K562 (cell line): ENCODE measurements around the gene ENG. TPM values are rescaled to one million over a fixed set of nuclear protein-coding genes. Genes with fewer than 3 reads are reported as not detected.
A peak's percentile ranks its signal among the peaks of the same experiment; 100 is the strongest.

Experiments used
- BCL6 ChIP-seq: fragments of 250-450 bp; sonication (Bioruptor Pico); IDR thresholded peaks from 2 replicates; pipeline ENCODE4 v1.4.0; 2020
- DMBX1 ChIP-seq: fragments of 250-450 bp; sonication (Bioruptor Pico); IDR thresholded peaks from 2 replicates; pipeline ENCODE4 v1.8.0; 2022; ENCODE audit warnings: inconsistent platforms, mild to moderate bottlenecking, moderate library complexity, borderline replicate concordance
- ERF ChIP-seq: fragments of 450-650 bp; formaldehyde crosslinking; IDR thresholded peaks from 2 replicates; pipeline ENCODE4 v1.4.0; 2020; ENCODE audit warnings: mild to moderate bottlenecking, mixed read lengths
- EWSR1 ChIP-seq: fragments of 450-650 bp; IDR thresholded peaks from 2 replicates; pipeline ENCODE4 v1.6.1; 2018; ENCODE audit warnings: borderline replicate concordance, mild to moderate bottlenecking, low read depth, moderate library complexity; ENCODE audit not compliant: partially characterized antibody
- HINFP ChIP-seq: fragments of 450-650 bp; conservative IDR thresholded peaks from 2 replicates; pipeline ENCODE4 v1.6.1; 2016; ENCODE audit warnings: missing genetic modification characterization, low read depth, mild to moderate bottlenecking, control low read depth, missing compliant biosample characterization
- KLF16 ChIP-seq: IDR thresholded peaks from 2 replicates; pipeline ENCODE4 v1.6.1; 2016; ENCODE audit warnings: antibody characterized with exemption
- MTA1 ChIP-seq: fragments of 450-650 bp; IDR thresholded peaks from 2 replicates; pipeline ENCODE4 v1.6.1; 2017; ENCODE audit warnings: borderline replicate concordance
- NUFIP1 ChIP-seq: fragments of 450-650 bp; IDR thresholded peaks from 2 replicates; pipeline ENCODE4 v1.6.1; 2018; ENCODE audit not compliant: partially characterized antibody
- RNF2 ChIP-seq: sonication (generic); IDR thresholded peaks from 2 replicates; pipeline ENCODE4 v1.6.1; 2016
- SMARCC2 ChIP-seq: fragments of 450-650 bp; IDR thresholded peaks from 2 replicates; pipeline ENCODE4 v1.6.1; 2017; ENCODE audit warnings: antibody characterized with exemption, moderate library complexity, mild to moderate bottlenecking, low read depth
- TCF3 ChIP-seq: sonication (generic); formaldehyde crosslinking; IDR thresholded peaks from 2 replicates; pipeline ENCODE4 v1.4.0; 2020; ENCODE audit warnings: mild to moderate bottlenecking, missing genetic modification reagents
- TCFL5 ChIP-seq: fragments of 250-450 bp; sonication (Bioruptor Pico); conservative IDR thresholded peaks from 2 replicates; pipeline ENCODE4 v1.6.1; 2021; ENCODE audit warnings: mild to moderate bottlenecking, moderate library complexity, matching md5 sums
- U2AF2 ChIP-seq: fragments of 200-400 bp; formaldehyde crosslinking; optimal IDR thresholded peaks from 2 replicates; pipeline ENCODE3; 2017; ENCODE audit warnings: low read depth, mild to moderate bottlenecking, low read length
- ZBTB7A ChIP-seq: IDR thresholded peaks from 2 replicates; pipeline ENCODE4 v1.6.1; 2011; ENCODE audit warnings: low read depth, mild to moderate bottlenecking, low read length, moderate library complexity, borderline replicate concordance; ENCODE audit not compliant: control insufficient read depth
- ZNF408 ChIP-seq: fragments of 250-450 bp; sonication (Bioruptor Pico); IDR thresholded peaks from 2 replicates; pipeline ENCODE4 v1.4.0; 2020; ENCODE audit warnings: low read depth, mild to moderate bottlenecking, moderate library complexity
- ZNF512 ChIP-seq: IDR thresholded peaks from 2 replicates; pipeline ENCODE4 v1.6.1; 2016; ENCODE audit warnings: missing genetic modification characterization, missing compliant biosample characterization
- polyA plus RNA-seq, 8 experiments: library from polyadenylated mRNA; depleted of rRNA in 4 of 8; stranded (reverse) in 5 of 8; unstranded in 3 of 8; fragments of >200 nt; fragmentation: Nextera tagmentation in 2 of 8; fragmentation: Illumina TruSeq in 1 of 8; extraction: Ambion mirVana in 2 of 8; extraction: Trizol in 1 of 8; gene quantifications; 2 replicates each; pipeline versions ENCODE4 v1.2.1 to v1.2.3, GENCODE V29; 2011 to 2014; ENCODE audit warnings: inconsistent platforms in 1 of 8, missing spikeins in 1 of 8
- total RNA-seq, 7 experiments: library from RNA; depleted of rRNA in 6 of 7; stranded (reverse); fragments of >200 nt in 6 of 7; fragmentation: Illumina TruSeq in 2 of 7; extraction: Trizol in 2 of 7; gene quantifications; 2 replicates each; pipeline versions ENCODE4 v1.2.1 to v1.2.3, GENCODE V29; 2011 to 2021; ENCODE audit warnings: low replicate concordance in 1 of 7
- TF ChIP-seq, protein P1 (sequence below): fragments of 450-650 bp; formaldehyde crosslinking; IDR thresholded peaks from 2 replicates; pipeline ENCODE4 v1.4.0; 2022; ENCODE audit warnings: mild to moderate bottlenecking, moderate library complexity
- TF ChIP-seq, protein P2 (sequence below): fragments of 450-650 bp; IDR thresholded peaks from 2 replicates; pipeline ENCODE4 v1.6.1; 2016; ENCODE audit warnings: borderline replicate concordance
- TF ChIP-seq, protein P3 (sequence below): sonication (generic); formaldehyde crosslinking; IDR thresholded peaks from 2 replicates; pipeline ENCODE4 v1.8.0; 2022; ENCODE audit warnings: missing genetic modification reagents, mild to moderate bottlenecking, borderline replicate concordance

Gene ENG
- total and polyA plus RNA-seq, 9 of the 15 experiments (the other 6 are each of a cell fraction or from before 2014, with no cell fraction given) = 0.04 to 0.40 (median 0.14) TPM; not detected in 1

DNA sequence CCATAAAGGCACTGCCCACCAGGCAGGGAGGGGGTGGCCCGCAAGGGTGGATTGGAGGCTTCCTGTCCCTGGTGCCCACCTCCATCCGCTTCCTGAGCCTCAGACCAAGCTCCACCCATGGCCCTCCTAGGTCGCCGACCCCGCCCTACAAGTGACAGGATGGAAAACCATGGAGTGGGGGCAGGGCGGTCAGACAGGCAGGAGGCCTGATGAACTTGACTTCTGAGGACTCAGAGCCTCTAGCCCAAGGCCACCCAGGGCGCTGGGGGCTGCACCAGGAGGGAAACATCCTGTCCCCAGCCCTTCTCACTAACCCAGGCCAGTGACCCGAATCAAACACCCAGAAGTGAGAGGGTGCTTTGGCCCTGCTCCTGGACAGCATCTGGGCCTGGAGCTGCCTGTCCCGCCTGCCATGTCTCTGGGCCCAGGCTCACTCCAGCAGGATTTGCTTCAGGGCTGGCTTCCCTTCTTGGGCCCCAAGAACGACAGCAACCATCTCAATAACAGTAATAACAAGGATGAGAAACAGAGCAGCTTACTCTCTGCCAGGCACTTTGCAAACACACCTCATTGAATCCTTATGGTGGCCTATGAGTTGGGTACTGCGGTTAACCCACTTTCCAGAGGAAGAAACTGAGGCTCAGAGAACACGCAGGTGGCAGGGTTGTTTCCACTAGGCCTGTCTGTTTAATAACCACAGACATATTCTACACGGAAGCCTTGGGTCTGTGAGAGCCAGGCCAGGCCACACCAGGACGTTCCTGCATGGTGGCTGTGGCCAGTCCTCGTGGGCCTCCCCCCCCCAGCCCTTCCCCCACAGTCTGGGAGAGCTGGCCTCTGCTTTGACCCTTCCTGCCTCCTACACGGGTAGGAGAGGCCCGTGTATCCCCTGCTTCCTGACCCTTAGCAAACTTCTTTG lies 49.4 kb upstream of the ENG start (continued):
- TF ChIP-seq BCL6 (no peak), EWSR1 (no peak), MTA1 (no peak), HINFP (no peak), RNF2 (peak; percentile 87; the same call in 1 of the 2 replicates), DMBX1 (CRISPR knock-in tag) (peak; percentile 10; the same call in 1 of the 2 replicates), TCF3 (no peak), TCFL5 (CRISPR knock-in tag) (no peak), ZBTB7A (no peak; the same call in 1 of the 2 replicates), KLF16 (no peak), NUFIP1 (no peak), ERF (CRISPR knock-in tag) (no peak), ZNF408 (CRISPR knock-in tag) (no peak), ZNF512 (tag) (no peak), SMARCC2 (no peak), U2AF2 (no peak)
- TF ChIP-seq, protein P1, sequence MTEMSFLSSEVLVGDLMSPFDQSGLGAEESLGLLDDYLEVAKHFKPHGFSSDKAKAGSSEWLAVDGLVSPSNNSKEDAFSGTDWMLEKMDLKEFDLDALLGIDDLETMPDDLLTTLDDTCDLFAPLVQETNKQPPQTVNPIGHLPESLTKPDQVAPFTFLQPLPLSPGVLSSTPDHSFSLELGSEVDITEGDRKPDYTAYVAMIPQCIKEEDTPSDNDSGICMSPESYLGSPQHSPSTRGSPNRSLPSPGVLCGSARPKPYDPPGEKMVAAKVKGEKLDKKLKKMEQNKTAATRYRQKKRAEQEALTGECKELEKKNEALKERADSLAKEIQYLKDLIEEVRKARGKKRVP = 0 out of 2 replicates have a peak, but pooled peaks have one; percentile 2
- TF ChIP-seq, protein P2, sequence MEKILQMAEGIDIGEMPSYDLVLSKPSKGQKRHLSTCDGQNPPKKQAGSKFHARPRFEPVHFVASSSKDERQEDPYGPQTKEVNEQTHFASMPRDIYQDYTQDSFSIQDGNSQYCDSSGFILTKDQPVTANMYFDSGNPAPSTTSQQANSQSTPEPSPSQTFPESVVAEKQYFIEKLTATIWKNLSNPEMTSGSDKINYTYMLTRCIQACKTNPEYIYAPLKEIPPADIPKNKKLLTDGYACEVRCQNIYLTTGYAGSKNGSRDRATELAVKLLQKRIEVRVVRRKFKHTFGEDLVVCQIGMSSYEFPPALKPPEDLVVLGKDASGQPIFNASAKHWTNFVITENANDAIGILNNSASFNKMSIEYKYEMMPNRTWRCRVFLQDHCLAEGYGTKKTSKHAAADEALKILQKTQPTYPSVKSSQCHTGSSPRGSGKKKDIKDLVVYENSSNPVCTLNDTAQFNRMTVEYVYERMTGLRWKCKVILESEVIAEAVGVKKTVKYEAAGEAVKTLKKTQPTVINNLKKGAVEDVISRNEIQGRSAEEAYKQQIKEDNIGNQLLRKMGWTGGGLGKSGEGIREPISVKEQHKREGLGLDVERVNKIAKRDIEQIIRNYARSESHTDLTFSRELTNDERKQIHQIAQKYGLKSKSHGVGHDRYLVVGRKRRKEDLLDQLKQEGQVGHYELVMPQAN = no peak
- TF ChIP-seq, protein P3, sequence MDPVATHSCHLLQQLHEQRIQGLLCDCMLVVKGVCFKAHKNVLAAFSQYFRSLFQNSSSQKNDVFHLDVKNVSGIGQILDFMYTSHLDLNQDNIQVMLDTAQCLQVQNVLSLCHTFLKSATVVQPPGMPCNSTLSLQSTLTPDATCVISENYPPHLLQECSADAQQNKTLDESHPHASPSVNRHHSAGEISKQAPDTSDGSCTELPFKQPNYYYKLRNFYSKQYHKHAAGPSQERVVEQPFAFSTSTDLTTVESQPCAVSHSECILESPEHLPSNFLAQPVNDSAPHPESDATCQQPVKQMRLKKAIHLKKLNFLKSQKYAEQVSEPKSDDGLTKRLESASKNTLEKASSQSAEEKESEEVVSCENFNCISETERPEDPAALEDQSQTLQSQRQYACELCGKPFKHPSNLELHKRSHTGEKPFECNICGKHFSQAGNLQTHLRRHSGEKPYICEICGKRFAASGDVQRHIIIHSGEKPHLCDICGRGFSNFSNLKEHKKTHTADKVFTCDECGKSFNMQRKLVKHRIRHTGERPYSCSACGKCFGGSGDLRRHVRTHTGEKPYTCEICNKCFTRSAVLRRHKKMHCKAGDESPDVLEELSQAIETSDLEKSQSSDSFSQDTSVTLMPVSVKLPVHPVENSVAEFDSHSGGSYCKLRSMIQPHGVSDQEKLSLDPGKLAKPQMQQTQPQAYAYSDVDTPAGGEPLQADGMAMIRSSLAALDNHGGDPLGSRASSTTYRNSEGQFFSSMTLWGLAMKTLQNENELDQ (CRISPR knock-in tag) = no peak
